Esophagus muscularis mucosa (tissue), 4 donors: Measurements from ENCODE around the gene SS18L1. TPM values are rescaled to one million over a fixed set of nuclear protein-coding genes. Genes with fewer than 3 reads are reported as not detected.

Experiments used
- DNase-seq: peaks from one replicate; pipeline ENCODE4 v3.0.0-alpha.2; 2017; ENCODE audit errors: extremely low spot score
- H3K27ac ChIP-seq, 4 donors: fragments of 200-600 bp; sonication (generic); replicated peaks in 1 of 4; 1 replicate in 3 of 4; 2 replicates in 1 of 4; pipeline ENCODE4 v1.5.1; 2016 to 2019; ENCODE audit warnings: mild to moderate bottlenecking in 1 of 4
- H3K27me3 ChIP-seq, 4 donors: fragments of 200-600 bp; sonication (generic); one replicate each; pipeline versions ENCODE4 v1.5.1 to v1.6.0; 2016 to 2019
- H3K36me3 ChIP-seq, 4 donors: fragments of 200-600 bp; sonication (generic); one replicate each; pipeline ENCODE4 v1.5.1; 2016 to 2019
- H3K4me1 ChIP-seq, 4 donors: fragments of 200-600 bp; sonication (generic); one replicate each; pipeline ENCODE4 v1.5.1; 2016 to 2019
- H3K4me3 ChIP-seq, 4 donors: fragments of 200-600 bp; sonication (generic); 1 replicate in 2 of 4; 2 replicates in 2 of 4; pipeline ENCODE4 v1.5.1; 2016 to 2019; ENCODE audit warnings: mild to moderate bottlenecking in 4 of 4, moderate library complexity in 1 of 4
- H3K9me3 ChIP-seq, 4 donors: fragments of 200-600 bp; sonication (generic); 1 replicate in 3 of 4; 2 replicates in 1 of 4; pipeline ENCODE4 v1.5.1; 2016 to 2019
- CTCF ChIP-seq, 3 experiments: fragments of 200-600 bp in 2 of 3; fragments of 450-650 bp in 1 of 3; sonication (generic) in 2 of 3; IDR thresholded peaks; one replicate each; pipeline ENCODE4 v1.5.1; 2017 to 2019; ENCODE audit warnings: antibody characterized with exemption in 3 of 3, mild to moderate bottlenecking in 2 of 3, moderate library complexity in 1 of 3
- EP300 ChIP-seq: sonication (generic); formaldehyde crosslinking; IDR thresholded peaks from one replicate; pipeline ENCODE4 v1.6.1; 2017; ENCODE audit warnings: antibody characterized with exemption
- POLR2A ChIP-seq: fragments of 450-650 bp; IDR thresholded peaks from one replicate; pipeline ENCODE4 v1.6.1; 2017; ENCODE audit warnings: antibody characterized with exemption, moderate library complexity, mild to moderate bottlenecking, low read depth
- POLR2AphosphoS5 ChIP-seq, 2 donors: sonication (generic); formaldehyde crosslinking; IDR thresholded peaks; one replicate each; pipeline ENCODE4 v1.6.1; 2017; ENCODE audit warnings: antibody characterized with exemption in 2 of 2
- WGBS: methylation state at CpG from one replicate; pipeline ENCODE4 v1.1.5; 2018; 5-methylcytosine and 5-hydroxymethylcytosine counted together
- intact Hi-C: fragments of 100-400 bp; cut with DNase I; formaldehyde crosslinking; loops from one replicate; pipeline ENCODE4 v1.15.1; 2023
- total RNA-seq, 4 donors: library from RNA; depleted of rRNA; stranded (reverse); fragments of >200 nt; gene quantifications; one replicate each; pipeline versions ENCODE4 v1.1.0 to v1.2.1, GENCODE V29; 2016

SS18L1 gene
- total RNA-seq, 4 donors from 2014 or later = 9.1 to 13.3 (median 10.8) TPM

- Histone ChIP-seq H3K4me3 (no peak overlapping the region), H3K36me3 (peaks cover 0 to 24% (median 13%) of the 10 kb centered on the region in 4 donors), H3K27ac (no peak overlapping the region), H3K27me3 (no peaks in the 10 kb centered on the region), H3K9me3 (no peaks in the 10 kb centered on the region), H3K4me1 (peaks cover 33 to 61% (median 43%) of the 10 kb centered on the region in 4 donors)
- intact Hi-C loops = no loop called here
- TF ChIP-seq EP300 (no peak), CTCF (IDR thresholded peaks at IDR 0.05) (no peak), POLR2AphosphoS5 (IDR thresholded peaks at IDR 0.05) (no peak), POLR2A (no peak)
- no peak for DNase-seq
- 68% methylated on average over 24 of the region's 24 CpGs for WGBS
Observed at GRCh38 chr20:62149532-62150309, 6.2 kb downstream of the SS18L1 start.

- Histone ChIP-seq H3K9me3 (no peaks in the 10 kb centered on the region), H3K27me3 (no peaks in the 10 kb centered on the region), H3K4me3 (no peak overlapping the region), H3K36me3 (peaks cover 0 to 30% (median 18%) of the 10 kb centered on the region in 4 donors), H3K27ac (no peak overlapping the region), H3K4me1 (peaks cover 30 to 56% (median 37%) of the 10 kb centered on the region in 4 donors)
- intact Hi-C loops = no loop called here
- TF ChIP-seq POLR2AphosphoS5 (IDR thresholded peaks at IDR 0.05) (no peak), POLR2A (no peak), EP300 (no peak), CTCF (IDR thresholded peaks at IDR 0.05) (no peak)
- DNase-seq = no peak
- 95% methylated on average over 11 of the region's 11 CpGs for WGBS
Observed at GRCh38 chr20:62150310-62150575, 6.7 kb downstream of the SS18L1 start.

GRCh38 chr20:62151225-62151624, 7.7 kb downstream of the SS18L1 start:
- Histone ChIP-seq H3K27me3 (no peaks in the 10 kb centered on the region), H3K4me1 (peaks cover 20 to 48% (median 31%) of the 10 kb centered on the region in 4 donors), H3K27ac (no peak overlapping the region), H3K4me3 (no peak overlapping the region), H3K36me3 (peaks cover 0 to 33% (median 20%) of the 10 kb centered on the region in 4 donors), H3K9me3 (no peaks in the 10 kb centered on the region)
- DNase-seq = no peak
- 88% methylated on average over 9 of the region's 11 CpGs for WGBS
- intact Hi-C loops = no loop called here
- no peak for TF ChIP-seq POLR2A
- TF ChIP-seq EP300 = no peak

GRCh38 chr20:62151835-62152364, 8.3 kb downstream of the SS18L1 start:
- peaks cover 0 to 33% (median 20%) of the 10 kb centered on the region in 4 donors for H3K36me3 ChIP-seq
- no peaks in the 10 kb centered on the region for H3K27me3 ChIP-seq
- no peak for TF ChIP-seq EP300
- TF ChIP-seq POLR2AphosphoS5 (IDR thresholded peaks at IDR 0.05) = no peak
- TF ChIP-seq CTCF (IDR thresholded peaks at IDR 0.05) = no peak
- peaks cover 22 to 50% (median 36%) of the 10 kb centered on the region in 4 donors for H3K4me1 ChIP-seq
- no peak for DNase-seq
- 82% methylated on average over 19 of the region's 23 CpGs for WGBS
- H3K9me3 ChIP-seq = no peaks in the 10 kb centered on the region
- intact Hi-C loops = no loop called here
- no peak overlapping the region for H3K4me3 ChIP-seq
- no peak overlapping the region for H3K27ac ChIP-seq

GRCh38 chr20:62155428-62156253, 12.1 kb downstream of the SS18L1 start:
- Histone ChIP-seq H3K4me1 (peaks cover 11 to 25% (median 17%) of the 10 kb centered on the region in 4 donors), H3K9me3 (no peaks in the 10 kb centered on the region), H3K36me3 (peaks cover 2 to 53% (median 31%) of the 10 kb centered on the region in 4 donors), H3K27me3 (no peaks in the 10 kb centered on the region), H3K27ac (no peak overlapping the region), H3K4me3 (no peak overlapping the region)
- WGBS = 93% methylated on average over 29 of the region's 29 CpGs
- intact Hi-C loops = loop anchor here (5.0 kb wide), 1 partner anchor 143 kb away; no protein-coding TSS in a partner anchor
- no peak for DNase-seq
- TF ChIP-seq EP300 (no peak), POLR2AphosphoS5 (IDR thresholded peaks at IDR 0.05) (no peak), CTCF (IDR thresholded peaks at IDR 0.05) (no peak)
